ENCODE results near the gene CPLANE1. TPM values are rescaled to one million over a fixed set of nuclear protein-coding genes. Genes with fewer than 3 reads are reported as not detected.
A peak's percentile ranks its signal among the peaks of the same experiment; 100 is the strongest.
"Not testable (repeated sequence)": the region's sequence is repeated elsewhere in the genome, so short reads cannot be mapped to it uniquely, and the experiment has no call there.

Gene CPLANE1
- total and polyA plus RNA-seq, 9 of the 15 experiments (the other 6 are each of a cell fraction or from before 2014, with no cell fraction given): under 0.01 to 0.27 (median 0.08) TPM; not detected in 2

DNA sequence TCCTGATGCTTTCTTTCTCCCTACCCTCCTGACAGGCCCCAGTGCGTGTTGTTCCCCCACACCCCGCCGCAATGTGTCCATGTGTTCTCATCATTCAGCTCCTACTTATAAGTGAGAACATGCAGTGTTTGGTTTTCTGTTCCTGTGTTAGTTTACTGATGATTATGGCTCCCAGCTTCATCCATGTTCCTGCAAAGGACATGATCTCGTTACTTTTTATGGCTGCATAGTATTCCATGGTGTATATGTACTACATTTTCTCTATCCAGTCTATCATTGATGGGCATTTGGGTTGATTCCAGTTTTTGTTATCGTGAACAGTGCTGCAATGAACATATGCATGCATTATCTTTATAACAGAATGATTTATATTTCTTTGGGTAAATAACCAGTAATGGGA is 149.9 kb downstream of the CPLANE1 start:
- H3K4me2 ChIP-seq (ENCODE audit: insufficient read depth, low read length); H3K9me3 ChIP-seq (replicated peaks; ENCODE audit: control insufficient read depth, insufficient read depth, low read depth, low read length); BruUV-seq (replicated peaks); H4K20me1 ChIP-seq (replicated peaks; ENCODE audit: control insufficient read depth, insufficient read depth, low read length); H3K27me3 ChIP-seq (ENCODE audit: control insufficient read depth in 2 of 2, insufficient read depth in 2 of 2, low read length in 2 of 2); H3K9ac ChIP-seq (ENCODE audit: insufficient read depth in 1 of 2, low read depth in 2 of 2, low read length in 2 of 2); H3K4me3 ChIP-seq; DNase-seq (ENCODE audit: extremely low read depth in 1 of 4, low spot score in 3 of 4); intact Hi-C loops (cut with micrococcal nuclease); in situ Hi-C loops (cut with MboI); H2AFZ ChIP-seq (ENCODE audit: low read depth, low read length); H3K4me1 ChIP-seq (replicated peaks in 1 of 2; ENCODE audit: control insufficient read depth in 2 of 2, insufficient read depth in 2 of 2, low read length in 2 of 2); POLR2A ChIA-PET; H3K79me2 ChIP-seq (ENCODE audit: control insufficient read depth, insufficient read depth, low read length); H3K36me3 ChIP-seq (ENCODE audit: control insufficient read depth, insufficient read depth, low read length); ATAC-seq; H3K9me1 ChIP-seq (ENCODE audit: control insufficient read depth, insufficient read depth, low read length); CTCF ChIA-PET (ENCODE audit: low intra/inter-chr PET ratio); FAIRE-seq; H3K27ac ChIP-seq (ENCODE audit: extremely low read depth, low read depth, low read length): not testable (repeated sequence)
- WGBS (ENCODE audit: insufficient coverage, low coverage, missing lambda C conversion rate): 4% methylated on average over 5 of the region's 5 CpGs
- TF ChIP-seq ZNF146 (CRISPR knock-in tag; IDR thresholded peaks at IDR 0.05; ENCODE audit: unreplicated experiment): peak; percentile 71

DNA sequence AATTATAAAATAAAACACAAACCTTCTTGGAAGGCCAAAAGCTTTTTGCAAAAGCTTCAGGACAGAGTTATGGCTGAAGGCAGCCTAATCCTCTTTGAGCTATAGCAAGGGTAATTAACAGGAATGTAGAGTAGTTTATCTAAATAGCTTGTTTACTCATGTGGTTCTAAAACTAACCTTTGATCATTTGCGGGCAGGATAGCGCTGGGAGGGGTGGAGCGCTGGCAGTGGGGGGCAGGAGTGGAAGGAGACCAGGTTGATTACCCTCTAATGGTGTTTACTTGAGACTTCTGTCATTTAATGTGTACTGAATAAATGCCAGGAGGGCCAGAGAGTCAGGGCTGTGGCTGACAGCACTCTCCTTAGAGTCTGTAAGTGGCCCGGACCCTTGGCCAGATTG is 155.4 kb downstream of the CPLANE1 start:
- H3K4me2 ChIP-seq (ENCODE audit: insufficient read depth, low read length); H3K79me2 ChIP-seq (ENCODE audit: control insufficient read depth, insufficient read depth, low read length); H4K20me1 ChIP-seq (replicated peaks; ENCODE audit: control insufficient read depth, insufficient read depth, low read length); CTCF ChIA-PET (ENCODE audit: low intra/inter-chr PET ratio); H3K4me3 ChIP-seq; FAIRE-seq; H3K9me1 ChIP-seq (ENCODE audit: control insufficient read depth, insufficient read depth, low read length); H2AFZ ChIP-seq (ENCODE audit: low read depth, low read length); POLR2A ChIA-PET; ATAC-seq; H3K36me3 ChIP-seq (ENCODE audit: control insufficient read depth, insufficient read depth, low read length); H3K27ac ChIP-seq (ENCODE audit: extremely low read depth, low read depth, low read length); H3K9ac ChIP-seq (ENCODE audit: insufficient read depth in 1 of 2, low read depth in 2 of 2, low read length in 2 of 2); DNase-seq (ENCODE audit: extremely low read depth in 1 of 4, low spot score in 3 of 4); intact Hi-C loops (cut with micrococcal nuclease); H3K4me1 ChIP-seq (replicated peaks in 1 of 2; ENCODE audit: control insufficient read depth in 2 of 2, insufficient read depth in 2 of 2, low read length in 2 of 2); H3K9me3 ChIP-seq (replicated peaks; ENCODE audit: control insufficient read depth, insufficient read depth, low read depth, low read length); in situ Hi-C loops (cut with MboI); BruUV-seq (replicated peaks); H3K27me3 ChIP-seq (ENCODE audit: control insufficient read depth in 2 of 2, insufficient read depth in 2 of 2, low read length in 2 of 2): not testable (repeated sequence)
- 0% methylated on average over 3 of the region's 4 CpGs for WGBS (ENCODE audit: insufficient coverage, low coverage, missing lambda C conversion rate)
